DND-41 (cell line): ENCODE results near the gene APPL2.

Experiments
- CTCF ChIP-seq: IDR thresholded peaks from 2 replicates; pipeline ENCODE4 v1.5.1; 2012; ENCODE audit warnings: borderline replicate concordance, low read length, moderate library complexity, mild to moderate bottlenecking; ENCODE audit not compliant: poor library complexity, severe bottlenecking; ENCODE audit errors: extremely low read depth
- EZH2 ChIP-seq: IDR thresholded peaks from 3 replicates; pipeline ENCODE4 v1.6.1; 2012; ENCODE audit warnings: borderline replicate concordance, low read depth, mild to moderate bottlenecking, moderate library complexity, low read length, inconsistent platforms; ENCODE audit not compliant: severe bottlenecking

- TF ChIP-seq CTCF = no peak
- TF ChIP-seq EZH2 = no peak
Observed at GRCh38 chr12:105170139-105170538, 65.8 kb downstream of the APPL2 start.
